ENCODE measurements around the gene SMG5.

DNA sequence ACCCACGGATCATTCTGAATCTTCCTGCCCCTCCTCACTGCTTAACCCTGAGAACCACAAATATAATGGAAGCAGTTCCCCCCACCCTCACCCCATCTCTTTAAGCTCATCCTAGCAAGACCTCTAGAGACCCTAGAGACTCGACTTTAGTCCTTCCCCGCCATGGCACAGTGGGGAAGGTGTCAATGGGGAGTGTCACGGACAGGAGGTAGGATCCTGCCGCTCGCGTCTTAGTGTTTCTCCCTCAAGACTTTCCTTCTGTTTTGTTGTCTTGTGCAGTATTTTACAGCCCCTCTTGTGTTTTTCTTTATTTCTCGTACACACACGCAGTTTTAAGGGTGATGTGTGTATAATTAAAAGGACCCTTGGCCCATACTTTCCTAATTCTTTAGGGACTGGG, 70.5 kb downstream of the SMG5 start:
- TF ChIP-seq, protein P1, sequence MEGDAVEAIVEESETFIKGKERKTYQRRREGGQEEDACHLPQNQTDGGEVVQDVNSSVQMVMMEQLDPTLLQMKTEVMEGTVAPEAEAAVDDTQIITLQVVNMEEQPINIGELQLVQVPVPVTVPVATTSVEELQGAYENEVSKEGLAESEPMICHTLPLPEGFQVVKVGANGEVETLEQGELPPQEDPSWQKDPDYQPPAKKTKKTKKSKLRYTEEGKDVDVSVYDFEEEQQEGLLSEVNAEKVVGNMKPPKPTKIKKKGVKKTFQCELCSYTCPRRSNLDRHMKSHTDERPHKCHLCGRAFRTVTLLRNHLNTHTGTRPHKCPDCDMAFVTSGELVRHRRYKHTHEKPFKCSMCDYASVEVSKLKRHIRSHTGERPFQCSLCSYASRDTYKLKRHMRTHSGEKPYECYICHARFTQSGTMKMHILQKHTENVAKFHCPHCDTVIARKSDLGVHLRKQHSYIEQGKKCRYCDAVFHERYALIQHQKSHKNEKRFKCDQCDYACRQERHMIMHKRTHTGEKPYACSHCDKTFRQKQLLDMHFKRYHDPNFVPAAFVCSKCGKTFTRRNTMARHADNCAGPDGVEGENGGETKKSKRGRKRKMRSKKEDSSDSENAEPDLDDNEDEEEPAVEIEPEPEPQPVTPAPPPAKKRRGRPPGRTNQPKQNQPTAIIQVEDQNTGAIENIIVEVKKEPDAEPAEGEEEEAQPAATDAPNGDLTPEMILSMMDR (IDR thresholded peaks at IDR 0.05), result no peak
- TF ChIP-seq, protein P2, sequence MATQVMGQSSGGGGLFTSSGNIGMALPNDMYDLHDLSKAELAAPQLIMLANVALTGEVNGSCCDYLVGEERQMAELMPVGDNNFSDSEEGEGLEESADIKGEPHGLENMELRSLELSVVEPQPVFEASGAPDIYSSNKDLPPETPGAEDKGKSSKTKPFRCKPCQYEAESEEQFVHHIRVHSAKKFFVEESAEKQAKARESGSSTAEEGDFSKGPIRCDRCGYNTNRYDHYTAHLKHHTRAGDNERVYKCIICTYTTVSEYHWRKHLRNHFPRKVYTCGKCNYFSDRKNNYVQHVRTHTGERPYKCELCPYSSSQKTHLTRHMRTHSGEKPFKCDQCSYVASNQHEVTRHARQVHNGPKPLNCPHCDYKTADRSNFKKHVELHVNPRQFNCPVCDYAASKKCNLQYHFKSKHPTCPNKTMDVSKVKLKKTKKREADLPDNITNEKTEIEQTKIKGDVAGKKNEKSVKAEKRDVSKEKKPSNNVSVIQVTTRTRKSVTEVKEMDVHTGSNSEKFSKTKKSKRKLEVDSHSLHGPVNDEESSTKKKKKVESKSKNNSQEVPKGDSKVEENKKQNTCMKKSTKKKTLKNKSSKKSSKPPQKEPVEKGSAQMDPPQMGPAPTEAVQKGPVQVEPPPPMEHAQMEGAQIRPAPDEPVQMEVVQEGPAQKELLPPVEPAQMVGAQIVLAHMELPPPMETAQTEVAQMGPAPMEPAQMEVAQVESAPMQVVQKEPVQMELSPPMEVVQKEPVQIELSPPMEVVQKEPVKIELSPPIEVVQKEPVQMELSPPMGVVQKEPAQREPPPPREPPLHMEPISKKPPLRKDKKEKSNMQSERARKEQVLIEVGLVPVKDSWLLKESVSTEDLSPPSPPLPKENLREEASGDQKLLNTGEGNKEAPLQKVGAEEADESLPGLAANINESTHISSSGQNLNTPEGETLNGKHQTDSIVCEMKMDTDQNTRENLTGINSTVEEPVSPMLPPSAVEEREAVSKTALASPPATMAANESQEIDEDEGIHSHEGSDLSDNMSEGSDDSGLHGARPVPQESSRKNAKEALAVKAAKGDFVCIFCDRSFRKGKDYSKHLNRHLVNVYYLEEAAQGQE (IDR thresholded peaks at IDR 0.05; ENCODE audit: low read depth, low read length), result no peak
- TF ChIP-seq SMC3 (IDR thresholded peaks at IDR 0.05; ENCODE audit: low read depth, low read length), result no peak
- no peak for TF ChIP-seq TAF1 (IDR thresholded peaks at IDR 0.05; ENCODE audit: borderline replicate concordance, low read depth, low read length)
- no peak for TF ChIP-seq EZH2phosphoT487 (IDR thresholded peaks at IDR 0.05; ENCODE audit: borderline replicate concordance, low read depth)
- no peak for TF ChIP-seq EP300 (IDR thresholded peaks at IDR 0.05; ENCODE audit: borderline replicate concordance in 1 of 2, low read depth in 1 of 2, low read length in 1 of 2)
- no peak for TF ChIP-seq FOSL2 (IDR thresholded peaks at IDR 0.05; ENCODE audit: borderline replicate concordance, low read depth)
- no peak for TF ChIP-seq TEAD4 (IDR thresholded peaks at IDR 0.05; ENCODE audit: borderline replicate concordance, insufficient read depth)
- no peak for TF ChIP-seq JUND (IDR thresholded peaks at IDR 0.05)

All from SK-N-SH (cell line).